ENCODE data around the gene SLC39A6. TPM values are rescaled to one million over a fixed set of nuclear protein-coding genes. Genes with fewer than 3 reads are reported as not detected.
A peak's percentile ranks its signal among the peaks of the same experiment; 100 is the strongest.
"Not testable (repeated sequence)": the region's sequence is repeated elsewhere in the genome, so short reads cannot be mapped to it uniquely, and the experiment has no call there.

The SLC39A6 gene
- total RNA-seq, 1 donor from 2014 or later = 48.7 TPM

GRCh38 chr18:36075862-36076587 is 53.1 kb downstream of the SLC39A6 start:
- H3K4me3 Mint-ChIP-seq = no peak overlapping the region
- peak overlapping the region; percentile 43 for H3K27ac Mint-ChIP-seq
- no peak for TF ChIP-seq CTCF (conservative IDR thresholded peaks at IDR 0.05)
- no peaks in the 10 kb centered on the region for H3K9me3 Mint-ChIP-seq
- no peak for DNase-seq (ENCODE audit: extremely low spot score, unreplicated experiment)
- no peaks in the 10 kb centered on the region for H3K36me3 Mint-ChIP-seq
- no peaks in the 10 kb centered on the region for H3K4me1 Mint-ChIP-seq (ENCODE audit: unreplicated experiment)
- H3K27me3 Mint-ChIP-seq = no peaks in the 10 kb centered on the region

GRCh38 chr18:36074435-36074834 is 54.7 kb downstream of the SLC39A6 start:
- H3K27me3 Mint-ChIP-seq = no peaks in the 10 kb centered on the region
- TF ChIP-seq CTCF (conservative IDR thresholded peaks at IDR 0.05) = no peak
- no peaks in the 10 kb centered on the region for H3K36me3 Mint-ChIP-seq
- DNase-seq (ENCODE audit: extremely low spot score, unreplicated experiment) = no peak
- no peaks in the 10 kb centered on the region for H3K4me1 Mint-ChIP-seq (ENCODE audit: unreplicated experiment)
- H3K27ac Mint-ChIP-seq = no peak overlapping the region
- no peak overlapping the region for H3K4me3 Mint-ChIP-seq
- no peaks in the 10 kb centered on the region for H3K9me3 Mint-ChIP-seq

- TF ChIP-seq CTCF (conservative IDR thresholded peaks at IDR 0.05) = no peak
- Mint-ChIP-seq H3K36me3 (no peaks in the 10 kb centered on the region), H3K9me3 (no peaks in the 10 kb centered on the region), H3K27me3 (no peaks in the 10 kb centered on the region), H3K4me3 (no peak overlapping the region), H3K4me1 (ENCODE audit: unreplicated experiment) (no peaks in the 10 kb centered on the region), H3K27ac (no peak overlapping the region)
- DNase-seq (ENCODE audit: extremely low spot score, unreplicated experiment) = no peak
These were observed 55.5 kb downstream of the SLC39A6 start for GRCh38 chr18:36073676-36074075.

- not testable (repeated sequence) for H3K27ac Mint-ChIP-seq, H3K36me3 Mint-ChIP-seq
These were observed 56.7 kb downstream of the SLC39A6 start for GRCh38 chr18:36072406-36072805.

GRCh38 chr18:36067055-36067957 is 61.8 kb downstream of the SLC39A6 start, which contains the start of gene RPRD1A:
TSS of gene RPRD1A (minus strand) at chr18:36067559. CDS start at chr18:36067404, 155 bp downstream.
- peak; percentile 97 for DNase-seq (ENCODE audit: extremely low spot score, unreplicated experiment)
- no peak for TF ChIP-seq CTCF (conservative IDR thresholded peaks at IDR 0.05)
- Mint-ChIP-seq H3K4me3 (peak within 1 kb of the TSS; percentile 98), H3K36me3 (peaks cover 18% of the 10 kb centered on the region), H3K4me1 (ENCODE audit: unreplicated experiment) (peaks cover 19% of the 10 kb centered on the region), H3K9me3 (no peaks in the 10 kb centered on the region), H3K27ac (peak within 1 kb of the TSS; percentile 97), H3K27me3 (no peaks in the 10 kb centered on the region)

More at GRCh38 chr18:36072406-36072805, 56.7 kb downstream of the SLC39A6 start:
- H3K4me1 Mint-ChIP-seq (ENCODE audit: unreplicated experiment); H3K27me3 Mint-ChIP-seq; H3K9me3 Mint-ChIP-seq; H3K4me3 Mint-ChIP-seq; DNase-seq (ENCODE audit: extremely low spot score, unreplicated experiment): not testable (repeated sequence)

- Mint-ChIP-seq H3K9me3 (no peaks in the 10 kb centered on the region), H3K36me3 (peaks cover 18% of the 10 kb centered on the region), H3K4me1 (ENCODE audit: unreplicated experiment) (peaks cover 19% of the 10 kb centered on the region), H3K4me3 (peak overlapping the region; percentile 98), H3K27ac (peak overlapping the region; percentile 97), H3K27me3 (no peaks in the 10 kb centered on the region)
- no peak for TF ChIP-seq CTCF (conservative IDR thresholded peaks at IDR 0.05)
- DNase-seq (ENCODE audit: extremely low spot score, unreplicated experiment) = no peak
These were observed 62.5 kb downstream of the SLC39A6 start for GRCh38 chr18:36066686-36067054.
